ENCODE data around the gene PTK6.
"Not testable (repeated sequence)": the region's sequence is repeated elsewhere in the genome, so short reads cannot be mapped to it uniquely, and the experiment has no call there.

DNA sequence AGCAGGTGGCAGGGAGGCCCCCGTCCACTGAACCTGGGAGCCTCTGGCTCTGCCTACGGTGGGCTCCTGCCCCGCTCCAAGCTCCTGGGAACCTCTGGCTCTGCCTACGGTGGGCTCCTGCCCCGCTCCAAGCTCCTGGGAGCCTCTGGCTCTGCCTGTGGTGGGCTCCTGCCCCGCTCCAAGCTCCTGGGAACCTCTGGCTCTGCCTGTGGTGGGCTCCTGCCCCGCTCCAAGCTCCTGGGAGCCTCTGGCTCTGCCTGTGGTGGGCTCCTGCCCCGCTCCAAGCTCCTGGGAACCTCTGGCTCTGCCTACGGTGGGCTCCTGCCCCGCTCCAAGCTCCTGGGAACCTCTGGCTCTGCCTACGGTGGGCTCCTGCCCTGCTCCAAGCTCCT lies 33.9 kb upstream of the PTK6 start:
- TF ChIP-seq SPI1 (IDR thresholded peaks at IDR 0.05; ENCODE audit: borderline replicate concordance, low read depth); GABPA (IDR thresholded peaks at IDR 0.05; ENCODE audit: low read depth): not testable (repeated sequence)
- TF ChIP-seq, protein P1, sequence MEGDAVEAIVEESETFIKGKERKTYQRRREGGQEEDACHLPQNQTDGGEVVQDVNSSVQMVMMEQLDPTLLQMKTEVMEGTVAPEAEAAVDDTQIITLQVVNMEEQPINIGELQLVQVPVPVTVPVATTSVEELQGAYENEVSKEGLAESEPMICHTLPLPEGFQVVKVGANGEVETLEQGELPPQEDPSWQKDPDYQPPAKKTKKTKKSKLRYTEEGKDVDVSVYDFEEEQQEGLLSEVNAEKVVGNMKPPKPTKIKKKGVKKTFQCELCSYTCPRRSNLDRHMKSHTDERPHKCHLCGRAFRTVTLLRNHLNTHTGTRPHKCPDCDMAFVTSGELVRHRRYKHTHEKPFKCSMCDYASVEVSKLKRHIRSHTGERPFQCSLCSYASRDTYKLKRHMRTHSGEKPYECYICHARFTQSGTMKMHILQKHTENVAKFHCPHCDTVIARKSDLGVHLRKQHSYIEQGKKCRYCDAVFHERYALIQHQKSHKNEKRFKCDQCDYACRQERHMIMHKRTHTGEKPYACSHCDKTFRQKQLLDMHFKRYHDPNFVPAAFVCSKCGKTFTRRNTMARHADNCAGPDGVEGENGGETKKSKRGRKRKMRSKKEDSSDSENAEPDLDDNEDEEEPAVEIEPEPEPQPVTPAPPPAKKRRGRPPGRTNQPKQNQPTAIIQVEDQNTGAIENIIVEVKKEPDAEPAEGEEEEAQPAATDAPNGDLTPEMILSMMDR (IDR thresholded peaks at IDR 0.05; ENCODE audit: insufficient read depth, low read length) = not testable (repeated sequence)
